GM12873 (cell line): ENCODE measurements around the gene KRT17.

ENCODE experiments used
- TF ChIP-seq, protein P1 (sequence below): IDR thresholded peaks from 2 replicates; pipeline ENCODE4 v1.5.1; 2012; ENCODE audit warnings: low read depth, mild to moderate bottlenecking, moderate library complexity, low read length, control low read depth; ENCODE audit not compliant: insufficient read depth; ENCODE audit errors: missing control alignments

Gene KRT17

DNA sequence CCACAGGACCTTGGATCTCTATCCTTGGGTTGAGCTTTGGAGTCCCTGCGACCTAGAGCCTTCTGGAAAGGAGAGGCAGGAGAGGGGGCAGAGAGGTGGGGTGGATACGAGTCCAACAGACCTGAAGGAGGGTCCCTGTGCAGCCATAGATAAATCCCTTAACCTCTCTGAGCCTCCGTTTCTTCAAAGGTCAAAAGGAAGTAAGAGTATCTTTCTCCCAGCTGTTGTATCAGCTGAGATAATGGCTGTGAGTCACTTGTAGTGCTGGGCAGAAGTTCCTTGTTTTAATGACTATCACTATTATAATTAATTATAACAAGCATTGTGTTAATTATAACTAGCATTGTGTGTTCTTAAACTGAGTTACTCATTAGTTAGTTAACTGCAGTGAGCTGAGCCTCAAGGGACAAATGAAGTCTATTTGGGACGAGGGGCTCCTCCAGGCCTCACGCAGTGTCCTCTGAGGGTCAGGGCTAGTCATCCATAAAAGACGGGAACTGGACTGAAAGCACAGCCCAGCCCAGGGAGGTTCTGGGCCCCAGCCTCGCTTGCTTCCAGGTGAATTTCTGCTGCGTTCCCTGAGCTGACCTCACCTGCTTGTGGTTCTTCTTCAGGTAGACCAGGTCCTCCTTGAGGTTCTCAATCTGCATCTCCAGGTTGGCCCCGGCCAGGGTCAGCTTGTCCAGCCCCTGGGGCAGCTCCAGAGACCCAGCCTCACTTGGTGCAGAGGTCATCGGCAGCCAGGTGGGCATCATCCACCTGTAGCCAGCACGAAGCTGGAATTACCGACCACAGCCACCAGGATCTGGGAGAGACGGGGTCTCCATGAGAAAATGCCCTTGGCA is 5.7 kb upstream of the KRT17 start:
- TF ChIP-seq, protein P1, sequence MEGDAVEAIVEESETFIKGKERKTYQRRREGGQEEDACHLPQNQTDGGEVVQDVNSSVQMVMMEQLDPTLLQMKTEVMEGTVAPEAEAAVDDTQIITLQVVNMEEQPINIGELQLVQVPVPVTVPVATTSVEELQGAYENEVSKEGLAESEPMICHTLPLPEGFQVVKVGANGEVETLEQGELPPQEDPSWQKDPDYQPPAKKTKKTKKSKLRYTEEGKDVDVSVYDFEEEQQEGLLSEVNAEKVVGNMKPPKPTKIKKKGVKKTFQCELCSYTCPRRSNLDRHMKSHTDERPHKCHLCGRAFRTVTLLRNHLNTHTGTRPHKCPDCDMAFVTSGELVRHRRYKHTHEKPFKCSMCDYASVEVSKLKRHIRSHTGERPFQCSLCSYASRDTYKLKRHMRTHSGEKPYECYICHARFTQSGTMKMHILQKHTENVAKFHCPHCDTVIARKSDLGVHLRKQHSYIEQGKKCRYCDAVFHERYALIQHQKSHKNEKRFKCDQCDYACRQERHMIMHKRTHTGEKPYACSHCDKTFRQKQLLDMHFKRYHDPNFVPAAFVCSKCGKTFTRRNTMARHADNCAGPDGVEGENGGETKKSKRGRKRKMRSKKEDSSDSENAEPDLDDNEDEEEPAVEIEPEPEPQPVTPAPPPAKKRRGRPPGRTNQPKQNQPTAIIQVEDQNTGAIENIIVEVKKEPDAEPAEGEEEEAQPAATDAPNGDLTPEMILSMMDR: no peak

DNA sequence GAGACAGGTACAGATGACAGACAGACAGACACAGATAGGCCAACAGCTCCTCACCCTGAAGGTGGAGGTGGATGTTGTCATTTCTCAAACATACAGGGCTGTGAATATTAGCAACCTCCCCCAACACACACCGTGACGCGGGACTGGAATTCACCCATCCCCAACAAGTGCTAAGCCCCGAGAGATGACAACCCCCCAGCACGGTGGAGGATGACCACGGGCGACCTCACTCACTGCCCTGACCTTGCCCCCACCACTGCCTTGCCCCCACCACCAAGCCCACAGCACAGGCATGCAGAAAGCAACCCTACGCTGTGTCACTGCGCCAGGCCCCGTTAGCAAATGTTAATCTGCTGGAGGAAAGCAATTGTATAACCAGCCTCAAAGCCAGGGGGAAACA is 4.9 kb upstream of the KRT17 start:
- TF ChIP-seq, protein P1: no peak

DNA sequence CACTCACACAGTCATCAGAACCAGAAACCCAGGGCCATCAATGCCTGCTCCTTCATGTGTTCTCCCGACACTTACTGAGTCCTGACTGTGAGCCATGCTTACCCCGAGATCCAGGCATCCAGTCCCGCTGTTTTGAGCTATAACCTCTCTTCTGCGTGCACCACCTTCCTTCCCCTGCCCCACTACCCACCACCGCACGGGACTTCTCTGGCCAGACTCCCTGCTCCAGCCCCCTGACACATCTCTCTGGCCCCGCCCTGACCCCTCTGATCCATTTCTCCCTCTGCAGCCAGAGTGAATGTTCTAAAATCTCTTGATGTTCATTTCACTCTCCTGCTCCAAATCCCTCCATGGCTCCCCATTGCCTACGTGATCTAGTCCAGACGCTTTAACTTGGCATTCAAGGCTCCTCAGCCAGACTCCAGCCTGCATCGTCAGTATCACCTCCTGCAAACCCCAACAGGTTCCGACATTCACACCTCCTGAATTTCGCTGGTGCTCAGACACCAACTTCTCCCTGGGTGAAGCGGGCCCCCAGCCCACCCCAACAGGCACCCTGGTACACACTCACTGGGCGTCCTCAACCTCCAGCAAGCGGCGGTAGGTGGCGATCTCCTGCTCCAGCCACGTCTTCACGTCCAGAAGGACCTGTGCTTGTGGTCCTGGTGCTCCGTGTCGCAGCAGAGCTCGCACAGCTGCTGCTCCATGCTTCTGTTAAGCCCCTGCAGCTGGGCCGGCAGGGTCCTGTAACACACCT is 3.1 kb upstream of the KRT17 start:
- TF ChIP-seq, protein P1: no peak

DNA sequence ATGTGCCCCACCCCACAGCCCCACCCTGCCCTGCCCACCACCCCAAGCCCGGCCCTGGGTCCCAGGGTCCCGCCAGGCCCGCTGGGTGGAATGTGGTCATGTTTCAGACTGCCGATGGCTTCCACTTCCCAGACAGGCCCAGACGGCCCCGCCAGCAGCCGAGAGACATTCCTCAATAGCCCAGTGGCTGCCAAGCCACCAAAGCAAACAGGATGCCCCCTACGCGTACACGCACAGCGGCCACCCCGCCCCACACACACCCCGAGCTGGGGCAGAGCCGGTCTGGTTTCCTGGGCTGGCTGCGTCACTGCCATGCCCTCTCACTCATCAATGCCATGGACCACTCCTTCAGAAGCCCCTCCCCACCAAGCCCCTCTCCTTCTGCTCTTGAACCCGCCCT is 1.2 kb upstream of the KRT17 start:
- TF ChIP-seq, protein P1: no peak

DNA sequence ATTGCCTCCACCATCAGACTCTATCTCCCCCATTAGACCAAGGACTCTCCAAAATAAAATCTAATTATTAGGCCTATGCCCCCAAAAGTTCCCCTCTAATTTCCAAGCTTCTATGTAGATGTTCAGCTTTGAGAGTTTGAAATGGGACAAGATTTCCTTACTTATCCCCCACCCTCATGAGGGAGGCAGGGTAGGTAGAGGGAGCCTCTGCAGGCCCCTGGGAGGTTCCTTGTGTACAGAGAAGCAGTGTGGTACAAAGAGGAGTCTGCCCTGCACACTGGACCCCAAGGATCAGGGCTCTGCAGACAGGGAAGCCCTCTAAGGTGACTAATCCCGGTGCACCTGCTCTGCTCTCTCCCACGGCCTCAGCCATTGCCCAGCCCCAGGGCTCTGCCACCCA is 2.5 kb downstream of the KRT17 start:
- TF ChIP-seq, protein P1: no peak

DNA sequence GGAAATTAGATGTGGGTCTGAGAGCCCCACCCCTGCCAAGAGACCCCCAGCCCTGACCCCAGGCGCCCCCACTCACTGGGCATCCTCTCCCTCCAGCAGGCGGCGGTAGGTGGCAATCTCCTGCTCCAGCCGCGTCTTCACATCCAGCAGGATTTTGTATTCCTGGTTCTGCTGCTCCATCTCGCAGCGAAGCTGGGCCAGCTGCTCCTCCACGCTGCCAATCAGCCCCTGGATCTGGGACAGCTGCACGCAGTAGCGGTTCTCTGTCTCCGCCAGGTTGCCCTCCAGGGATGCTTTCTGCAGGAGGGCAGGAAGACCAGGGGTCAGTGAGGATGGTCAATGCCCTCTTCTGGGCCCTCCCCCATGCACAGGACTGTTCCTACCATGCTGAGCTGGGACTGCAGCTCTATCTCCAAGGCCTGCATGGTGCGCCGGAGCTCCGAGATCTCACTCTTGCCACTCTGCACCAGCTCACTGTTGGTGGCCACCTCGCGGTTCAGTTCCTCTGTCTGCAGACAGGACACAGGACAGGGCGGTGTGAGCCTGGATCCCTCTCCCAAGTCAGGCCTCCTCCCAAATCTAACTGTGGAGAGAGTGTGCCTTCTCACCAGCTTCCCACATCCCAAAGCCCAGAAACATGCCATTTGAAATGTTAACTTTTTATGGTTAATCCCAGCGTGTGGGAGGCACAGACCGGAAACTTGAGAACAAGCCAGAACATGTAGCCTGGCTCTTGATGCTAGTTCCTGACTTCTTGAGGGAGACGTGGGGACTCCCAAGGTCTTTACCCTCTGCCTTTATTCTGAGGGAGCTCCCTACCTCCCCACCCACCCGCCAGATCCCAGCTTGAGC is 3.6 kb downstream of the KRT17 start:
- TF ChIP-seq, protein P1: no peak
